ENCODE results near the gene NDRG2. TPM values are rescaled to one million over a fixed set of nuclear protein-coding genes. Genes with fewer than 3 reads are reported as not detected.
A peak's percentile ranks its signal among the peaks of the same experiment; 100 is the strongest.
"Not testable (repeated sequence)": the region's sequence is repeated elsewhere in the genome, so short reads cannot be mapped to it uniquely, and the experiment has no call there.

NDRG2 gene
- total RNA-seq, 4 donors from 2014 or later, result 269 to 433 (median 295) TPM

DNA sequence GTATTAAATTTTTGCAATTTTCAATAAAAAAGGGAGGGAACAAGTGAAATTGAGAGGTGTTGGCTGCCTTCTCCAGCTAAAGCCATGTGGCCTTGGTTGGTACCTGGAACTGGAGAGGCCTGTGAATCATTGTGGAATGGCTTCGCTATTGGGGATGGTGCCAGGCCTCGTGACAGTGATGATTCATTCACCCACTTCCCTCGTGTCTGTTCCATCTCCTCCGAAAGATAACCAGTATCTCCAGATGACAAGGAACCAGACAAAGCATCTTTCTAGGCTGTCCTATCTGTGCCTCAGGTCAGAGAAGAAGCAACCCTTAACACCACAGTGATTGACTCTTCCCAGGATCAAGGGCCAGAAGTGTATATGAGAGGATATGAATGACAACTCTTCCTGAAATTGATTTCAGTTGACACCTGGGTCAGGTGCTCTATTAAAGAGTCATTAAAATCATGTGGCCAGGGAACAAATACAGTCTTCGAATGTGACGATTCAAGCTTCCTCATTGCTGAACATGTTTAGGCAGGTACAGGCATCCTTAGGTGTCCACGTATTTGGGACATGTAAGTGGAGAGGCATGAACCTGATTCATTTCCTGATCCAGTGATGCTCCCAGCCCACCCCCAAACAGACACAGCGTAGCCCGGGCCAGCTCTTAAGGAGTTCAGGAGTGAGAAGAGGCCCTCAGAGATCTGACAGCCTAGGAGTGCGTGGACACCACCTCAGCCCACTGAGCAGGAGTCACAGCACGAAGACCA, 17.0 kb upstream of the NDRG2 start, which contains the start of gene RNASE7:
Gene RNASE7, plus strand, starts transcription at position 687 of the 758 bp plus-strand sequence. CDS start 631 bp downstream, outside the sequence.
- Histone ChIP-seq H3K4me1 (peaks cover 60% of the 10 kb centered on the region), H3K4me3 (no peak within 1 kb of the TSS), H3K9me3 (no peaks in the 10 kb centered on the region), H3K36me3 (no peaks in the 10 kb centered on the region), H3K27me3 (no peaks in the 10 kb centered on the region), H3K27ac (peak within 1 kb of the TSS; percentile 64)
- DNase-seq (ENCODE audit: low spot score in 2 of 2), result no peak
- TF ChIP-seq EP300 (IDR thresholded peaks at IDR 0.05), result no peak
- no peak for TF ChIP-seq POLR2AphosphoS5 (IDR thresholded peaks at IDR 0.05)
- TF ChIP-seq POLR2A (IDR thresholded peaks at IDR 0.05), result no peak
- TF ChIP-seq, protein P1, sequence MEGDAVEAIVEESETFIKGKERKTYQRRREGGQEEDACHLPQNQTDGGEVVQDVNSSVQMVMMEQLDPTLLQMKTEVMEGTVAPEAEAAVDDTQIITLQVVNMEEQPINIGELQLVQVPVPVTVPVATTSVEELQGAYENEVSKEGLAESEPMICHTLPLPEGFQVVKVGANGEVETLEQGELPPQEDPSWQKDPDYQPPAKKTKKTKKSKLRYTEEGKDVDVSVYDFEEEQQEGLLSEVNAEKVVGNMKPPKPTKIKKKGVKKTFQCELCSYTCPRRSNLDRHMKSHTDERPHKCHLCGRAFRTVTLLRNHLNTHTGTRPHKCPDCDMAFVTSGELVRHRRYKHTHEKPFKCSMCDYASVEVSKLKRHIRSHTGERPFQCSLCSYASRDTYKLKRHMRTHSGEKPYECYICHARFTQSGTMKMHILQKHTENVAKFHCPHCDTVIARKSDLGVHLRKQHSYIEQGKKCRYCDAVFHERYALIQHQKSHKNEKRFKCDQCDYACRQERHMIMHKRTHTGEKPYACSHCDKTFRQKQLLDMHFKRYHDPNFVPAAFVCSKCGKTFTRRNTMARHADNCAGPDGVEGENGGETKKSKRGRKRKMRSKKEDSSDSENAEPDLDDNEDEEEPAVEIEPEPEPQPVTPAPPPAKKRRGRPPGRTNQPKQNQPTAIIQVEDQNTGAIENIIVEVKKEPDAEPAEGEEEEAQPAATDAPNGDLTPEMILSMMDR (IDR thresholded peaks at IDR 0.05), result no peak
- 48% methylated on average over 11 of the region's 11 CpGs for WGBS

DNA sequence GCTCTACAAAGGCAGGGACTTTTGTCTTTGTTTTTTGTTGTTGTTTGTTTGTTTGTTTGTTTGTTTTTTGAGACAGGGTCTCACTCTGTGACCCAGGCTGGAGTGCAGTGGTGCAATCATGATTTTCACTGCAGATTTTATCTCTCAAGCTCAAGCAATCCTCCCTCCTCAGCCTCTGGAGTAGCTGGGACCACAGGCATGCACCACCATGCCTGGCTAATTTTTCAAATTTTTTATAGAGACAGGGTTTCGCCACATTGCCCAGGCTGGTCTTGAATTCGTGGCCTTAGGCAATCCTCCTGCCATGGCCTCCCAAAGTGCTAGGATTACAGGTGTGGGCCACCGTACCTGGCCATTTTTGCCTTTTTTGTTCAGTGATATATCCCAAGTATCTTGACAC, 16.1 kb upstream of the NDRG2 start:
- H3K27me3 ChIP-seq; H3K4me3 ChIP-seq; H3K36me3 ChIP-seq; H3K9me3 ChIP-seq; DNase-seq (ENCODE audit: low spot score in 2 of 2): not testable (repeated sequence)
- peaks cover 60% of the 10 kb centered on the region for H3K4me1 ChIP-seq
- peak overlapping the region; percentile 64 for H3K27ac ChIP-seq
- WGBS, result 87% methylated on average over 3 of the region's 3 CpGs

DNA sequence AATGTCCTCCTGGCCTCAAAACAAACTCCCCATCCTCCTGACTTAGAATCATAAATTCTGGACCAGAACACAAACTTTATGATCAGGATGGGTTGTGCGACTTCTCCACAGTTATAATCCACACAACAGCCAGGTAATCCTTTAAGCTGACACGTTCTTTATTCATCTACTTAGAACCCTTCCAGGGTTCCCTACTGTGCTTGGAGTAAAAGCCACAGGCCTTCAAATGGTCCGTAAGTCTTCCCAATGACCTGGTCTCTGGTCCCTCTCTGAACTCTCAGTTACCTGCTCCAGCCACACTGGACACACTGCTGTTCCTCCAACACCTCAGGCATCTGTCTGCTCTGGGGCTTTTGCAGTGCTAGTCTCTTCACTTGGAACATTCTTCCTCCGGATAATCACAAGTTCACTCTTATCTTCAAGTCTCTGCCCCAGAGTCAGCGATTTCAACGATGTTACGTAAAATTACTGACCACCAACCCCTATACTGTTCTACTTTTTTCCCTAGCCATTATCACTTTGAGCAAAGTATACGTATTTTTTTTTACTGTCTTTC, 15.6 kb upstream of the NDRG2 start:
- no peak for TF ChIP-seq POLR2A (IDR thresholded peaks at IDR 0.05)
- no peak for TF ChIP-seq POLR2AphosphoS5 (IDR thresholded peaks at IDR 0.05)
- TF ChIP-seq, protein P1 (IDR thresholded peaks at IDR 0.05), result no peak
- peak overlapping the region; percentile 73 for H3K27ac ChIP-seq
- peaks cover 60% of the 10 kb centered on the region for H3K4me1 ChIP-seq
- WGBS, result 69% methylated on average over 8 of the region's 8 CpGs
- no peaks in the 10 kb centered on the region for H3K36me3 ChIP-seq
- H3K27me3 ChIP-seq, result no peaks in the 10 kb centered on the region
- no peak overlapping the region for H3K4me3 ChIP-seq
- H3K9me3 ChIP-seq, result no peaks in the 10 kb centered on the region
- DNase-seq (ENCODE audit: low spot score in 2 of 2), result no peak

DNA sequence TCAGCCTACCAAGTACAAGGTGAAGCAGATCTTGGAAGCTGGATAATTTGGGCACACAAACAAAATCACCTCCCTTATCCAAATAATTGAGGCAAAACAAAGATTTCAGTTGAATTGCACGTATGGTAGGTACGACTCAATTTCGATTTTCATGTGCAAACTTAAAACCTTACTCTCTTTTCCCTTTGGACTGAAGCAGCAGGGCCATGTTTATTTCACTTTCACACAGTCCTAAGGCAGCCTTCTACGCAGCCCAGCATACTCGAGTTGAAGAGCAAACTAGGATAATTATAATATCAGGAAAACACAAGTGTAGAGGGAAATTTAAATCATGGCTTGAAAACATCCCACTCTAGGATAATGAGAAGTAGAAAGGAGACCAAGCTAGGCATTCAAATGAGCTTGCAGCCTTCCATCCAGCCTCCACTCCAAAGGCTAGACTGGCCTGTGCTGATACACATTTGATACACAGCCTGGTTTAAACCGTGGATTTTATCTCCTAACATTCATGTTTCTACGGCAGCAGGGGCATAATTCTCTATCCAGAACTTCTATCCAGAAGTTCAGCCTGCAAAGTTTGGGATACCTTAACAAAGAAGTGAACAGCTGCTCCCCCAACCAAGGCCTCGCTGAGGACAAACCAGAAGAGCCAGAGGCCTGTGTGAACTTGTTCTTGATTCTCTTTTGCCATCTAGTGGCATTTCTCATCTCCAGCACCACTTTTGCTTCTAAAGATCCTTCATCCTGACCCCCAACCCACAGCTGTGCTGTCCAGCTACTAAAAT, 14.9 kb upstream of the NDRG2 start:
- WGBS, result 43% methylated on average over 8 of the region's 8 CpGs
- no peaks in the 10 kb centered on the region for H3K9me3 ChIP-seq
- TF ChIP-seq, protein P1 (IDR thresholded peaks at IDR 0.05), result peak; percentile 46 to 52
- no peak for TF ChIP-seq POLR2AphosphoS5 (IDR thresholded peaks at IDR 0.05)
- TF ChIP-seq POLR2A (IDR thresholded peaks at IDR 0.05), result no peak
- TF ChIP-seq EP300 (IDR thresholded peaks at IDR 0.05), result no peak
- no peak overlapping the region for H3K4me3 ChIP-seq
- H3K4me1 ChIP-seq, result peaks cover 60% of the 10 kb centered on the region
- no peaks in the 10 kb centered on the region for H3K36me3 ChIP-seq
- no peaks in the 10 kb centered on the region for H3K27me3 ChIP-seq
- no peak for DNase-seq (ENCODE audit: low spot score in 2 of 2)
- H3K27ac ChIP-seq, result peak overlapping the region; percentile 73

DNA sequence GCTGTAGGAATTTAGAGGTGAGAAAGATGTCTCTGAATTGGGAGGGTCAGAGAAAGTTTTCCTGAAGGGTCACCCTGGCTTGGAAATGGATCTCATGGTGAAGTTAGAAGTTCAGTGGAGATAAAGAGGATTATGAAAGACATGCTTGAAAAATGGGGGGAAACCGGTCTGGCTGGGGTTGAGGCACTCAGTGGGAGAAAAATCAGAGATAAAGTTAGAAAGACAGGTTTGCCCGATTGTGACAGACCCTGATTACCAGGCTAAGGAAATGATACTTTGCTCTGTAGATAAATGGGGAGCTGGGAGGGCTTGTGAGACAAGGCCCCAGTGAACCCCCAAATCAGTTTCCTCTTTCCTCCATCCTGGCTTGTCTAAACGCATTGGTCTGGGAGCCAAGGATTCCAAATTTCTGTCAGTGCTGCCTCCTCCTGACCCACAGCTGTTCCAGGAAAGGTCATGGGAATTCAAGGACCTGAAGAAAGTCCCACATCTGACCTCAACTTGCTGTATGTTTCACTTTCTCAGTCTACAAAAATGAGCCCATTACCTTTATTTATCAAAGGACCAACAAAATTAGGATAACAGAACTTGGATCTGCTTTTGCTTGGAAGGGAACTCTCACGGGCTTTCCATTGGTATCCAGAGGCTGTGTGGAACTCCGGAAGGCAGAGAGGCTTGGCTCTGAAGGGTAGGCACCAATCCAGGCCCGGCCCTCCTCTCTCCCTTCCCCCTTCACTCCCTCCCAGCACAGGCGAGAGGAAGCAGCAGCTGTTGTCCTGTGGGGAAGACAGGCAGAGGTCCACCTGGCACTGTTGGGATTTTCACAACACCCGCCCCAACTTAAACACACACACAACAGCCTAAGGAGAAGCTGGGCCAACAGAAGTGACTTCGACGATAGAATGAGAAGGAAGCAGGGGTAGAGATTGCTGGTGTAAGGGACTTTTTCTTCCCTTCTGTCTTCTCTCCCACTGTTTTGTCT, 13.9 kb upstream of the NDRG2 start:
- peaks cover 57% of the 10 kb centered on the region for H3K4me1 ChIP-seq
- no peak overlapping the region for H3K4me3 ChIP-seq

More for the DNA sequence above, 13.9 kb upstream of the NDRG2 start:
- WGBS, result 13% methylated on average over 10 of the region's 10 CpGs
- peak overlapping the region; percentile 73 for H3K27ac ChIP-seq
- DNase-seq (ENCODE audit: low spot score in 2 of 2), result peak; percentile 89 to 90
- H3K36me3 ChIP-seq, result no peaks in the 10 kb centered on the region
- TF ChIP-seq POLR2A (IDR thresholded peaks at IDR 0.05) (no peak), EP300 (IDR thresholded peaks at IDR 0.05) (no peak), POLR2AphosphoS5 (IDR thresholded peaks at IDR 0.05) (peak in 1 of 3 donors; percentile 12)
- TF ChIP-seq, protein P1 (IDR thresholded peaks at IDR 0.05), result no peak
- no peaks in the 10 kb centered on the region for H3K27me3 ChIP-seq
- H3K9me3 ChIP-seq, result no peaks in the 10 kb centered on the region
